SHP77 treated with DMSO at 0.1 percent for 48 hours (cell line): ENCODE data around the gene ADAMTSL2.

Experiments used
- DNase-seq: peaks from one replicate; lab custom pipeline; 2025; lab: John Stamatoyannopoulos, UW

ADAMTSL2 gene

DNA sequence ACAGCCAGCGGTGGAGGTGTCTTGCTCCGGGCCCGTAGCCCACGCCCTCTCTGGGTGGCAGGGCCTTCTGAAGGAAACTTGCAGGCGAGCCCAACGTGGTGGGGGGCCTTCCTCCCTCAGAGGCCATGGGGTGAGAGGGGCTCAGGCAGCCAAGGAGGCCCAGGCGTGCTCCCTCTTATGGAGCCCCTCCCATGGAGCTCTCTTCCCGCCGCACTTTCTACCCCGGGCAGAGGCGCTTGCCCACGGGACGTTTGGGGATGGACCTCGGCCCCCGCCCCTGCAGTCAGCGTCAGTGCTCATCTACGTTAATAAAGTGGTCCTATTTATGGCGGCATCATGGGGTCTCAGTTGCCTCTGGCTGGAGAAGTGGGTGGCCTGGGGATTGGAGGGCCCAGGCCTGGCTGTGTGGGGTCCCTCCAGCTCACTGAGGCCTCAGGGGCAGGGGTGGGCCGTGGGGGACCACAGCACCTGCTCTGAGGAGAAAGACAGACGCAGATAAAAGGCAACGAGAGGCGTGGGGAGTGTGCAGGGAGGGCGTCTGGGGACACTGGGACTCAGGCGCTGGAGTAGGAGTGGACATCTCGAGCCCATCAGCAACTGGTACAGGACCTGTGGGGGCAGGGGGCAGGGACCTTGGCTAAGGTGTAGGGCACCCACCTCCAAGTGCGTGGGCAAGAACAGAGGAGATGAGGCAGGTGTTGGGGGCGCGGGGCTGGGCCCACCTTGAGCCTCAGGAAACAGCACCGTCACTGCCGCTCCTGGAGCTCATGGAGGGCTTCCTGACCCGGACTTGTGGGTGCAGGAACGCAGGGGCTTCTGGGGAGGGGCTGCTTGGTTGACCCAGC lies 40.9 kb downstream of the ADAMTSL2 start:
- no peak for DNase-seq

DNA sequence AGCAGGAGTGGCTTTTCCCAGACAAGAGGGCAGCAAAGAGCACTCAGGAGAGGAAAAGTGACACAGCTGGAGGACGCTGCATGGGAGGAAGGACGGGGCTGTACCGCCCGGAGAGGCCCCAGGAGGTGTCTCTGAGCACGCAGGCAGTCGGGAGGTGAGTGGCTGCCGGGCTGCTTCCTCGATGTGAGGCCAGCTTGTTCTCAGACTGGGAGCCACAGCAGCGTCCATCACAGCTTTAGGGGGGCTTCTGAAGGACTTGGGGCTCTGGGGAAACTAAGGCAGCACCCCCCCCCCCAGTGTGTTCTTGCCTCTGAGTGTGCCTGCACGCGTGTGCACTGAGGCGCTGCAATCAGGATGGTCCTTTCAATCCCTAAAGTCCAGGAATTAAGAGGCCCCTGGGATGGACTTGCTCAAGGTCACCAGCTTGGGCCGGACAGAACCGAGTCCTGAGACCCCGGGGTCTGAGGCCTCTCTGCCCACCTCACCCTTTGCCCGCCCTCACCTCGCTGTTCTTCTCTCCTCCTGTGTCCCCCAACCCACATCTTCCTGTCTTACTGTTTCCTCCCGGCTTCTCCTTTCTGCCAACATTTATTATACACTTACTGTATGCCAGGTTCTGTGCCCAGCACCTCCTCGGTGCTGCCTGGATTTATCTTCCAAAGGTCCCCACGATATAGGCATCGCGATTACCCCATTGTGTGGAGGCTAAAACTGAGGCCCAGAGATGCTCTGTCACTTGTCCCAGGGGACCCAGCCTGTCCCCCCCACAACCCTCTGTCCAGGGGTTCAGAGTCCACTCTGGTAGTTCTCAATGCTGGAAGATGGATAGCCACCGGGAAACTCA lies 41.7 kb downstream of the ADAMTSL2 start:
- no peak for DNase-seq

DNA sequence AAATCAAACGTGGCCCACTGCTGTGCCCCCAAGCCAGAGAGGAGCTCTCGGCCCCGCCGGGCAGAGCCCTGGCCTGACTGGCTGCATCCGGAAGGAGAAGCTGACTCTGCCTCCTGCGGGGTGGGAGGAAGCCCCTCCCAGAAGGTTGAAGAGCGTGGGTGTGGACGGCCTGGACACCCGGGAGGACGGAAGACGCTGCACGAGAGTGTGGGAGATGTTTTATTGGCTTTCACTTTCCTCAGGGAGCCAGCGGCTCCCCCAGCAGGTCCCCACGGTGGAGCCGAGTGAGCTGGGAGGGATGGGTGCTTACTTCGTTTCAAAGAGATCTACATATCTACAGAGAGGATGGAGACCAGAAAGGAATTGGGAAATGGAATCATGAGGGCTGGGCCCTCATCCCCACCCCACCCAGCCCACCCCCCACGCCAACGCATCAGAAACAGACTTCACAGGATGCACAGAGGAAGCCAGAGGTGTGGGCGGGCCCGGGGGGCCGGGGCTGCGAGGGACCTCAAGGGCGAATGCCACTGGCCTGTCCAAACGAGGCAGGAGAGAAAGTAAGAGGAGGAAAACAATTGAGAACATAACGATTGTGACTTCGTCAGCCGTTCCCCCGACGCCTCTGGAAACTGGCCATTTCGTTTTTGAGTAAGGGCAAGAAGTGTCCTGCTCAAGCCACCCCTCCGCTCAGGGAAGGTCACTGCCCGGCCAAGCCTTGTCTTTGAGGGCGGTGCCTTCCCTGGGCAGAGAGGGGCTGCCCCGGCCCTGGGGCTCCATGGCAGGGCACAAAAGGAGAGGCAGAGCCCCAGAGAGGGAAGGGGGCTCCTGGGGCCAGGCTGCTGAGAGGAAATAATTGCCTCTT lies 42.6 kb downstream of the ADAMTSL2 start:
- no peak for DNase-seq

DNA sequence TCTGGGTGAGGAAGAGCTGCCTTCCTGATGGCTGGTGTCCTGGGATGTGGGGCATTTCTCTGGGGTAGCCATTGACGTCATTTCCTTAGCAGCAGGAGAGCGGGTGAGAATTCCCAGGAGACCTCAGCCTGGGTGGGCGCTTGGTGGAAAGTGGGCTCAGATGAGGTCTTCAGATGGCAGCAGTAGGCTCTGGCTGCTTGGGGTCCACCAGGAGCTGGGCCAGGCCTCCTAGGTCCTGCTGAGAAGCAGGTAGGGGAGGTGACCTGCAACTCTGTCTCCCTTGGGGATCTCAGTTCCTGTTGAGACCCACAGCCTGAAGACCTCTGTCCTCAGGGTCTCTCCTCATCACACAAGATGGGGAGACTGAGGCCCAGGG lies 43.2 kb downstream of the ADAMTSL2 start:
- DNase-seq: no peak

DNA sequence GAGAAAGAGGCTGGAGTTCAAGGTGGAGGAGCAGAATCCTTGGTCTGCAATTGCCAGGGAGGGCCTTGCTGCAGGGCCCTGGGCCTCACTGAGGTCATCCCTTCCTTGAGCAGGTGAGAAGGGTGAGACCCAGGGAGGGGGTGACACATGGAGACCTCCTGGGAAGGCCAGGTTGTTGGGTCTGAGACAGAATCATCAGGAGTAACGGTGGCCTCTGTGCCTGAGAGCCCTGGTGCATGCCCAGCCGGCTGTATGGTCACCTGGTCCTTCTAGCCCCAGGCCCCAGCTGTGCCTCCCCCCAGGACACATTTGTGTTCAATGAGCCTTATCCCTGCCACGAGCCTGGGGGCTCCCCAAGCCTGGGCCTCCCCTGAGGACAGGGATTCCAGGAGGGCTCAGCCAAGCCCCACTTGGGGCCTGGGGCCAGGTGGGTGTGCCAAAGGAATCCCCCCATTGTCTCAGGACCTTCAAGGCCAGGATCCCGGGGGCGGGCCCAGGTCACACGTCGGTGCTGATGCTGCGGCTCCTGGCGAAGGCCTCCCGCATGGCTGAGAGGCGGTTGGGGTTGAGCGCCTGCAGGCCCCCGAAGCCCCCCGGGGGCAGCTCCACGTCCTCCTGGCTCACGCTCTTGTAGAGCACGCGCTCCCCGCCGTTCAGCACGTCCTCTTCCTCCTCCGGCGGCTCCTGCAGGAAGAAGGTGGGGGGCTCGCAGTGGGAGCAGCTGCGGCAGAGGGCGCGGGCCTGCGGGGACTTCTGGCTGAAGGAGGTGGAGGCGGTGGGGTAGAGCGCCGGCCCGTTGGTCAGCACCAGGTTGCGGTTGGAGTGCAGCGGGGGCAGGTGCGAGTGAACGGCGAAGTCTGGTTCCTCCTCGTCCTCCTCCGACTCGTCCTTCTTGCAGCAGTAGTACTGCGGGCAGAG lies 44.3 kb downstream of the ADAMTSL2 start:
- DNase-seq: no peak

DNA sequence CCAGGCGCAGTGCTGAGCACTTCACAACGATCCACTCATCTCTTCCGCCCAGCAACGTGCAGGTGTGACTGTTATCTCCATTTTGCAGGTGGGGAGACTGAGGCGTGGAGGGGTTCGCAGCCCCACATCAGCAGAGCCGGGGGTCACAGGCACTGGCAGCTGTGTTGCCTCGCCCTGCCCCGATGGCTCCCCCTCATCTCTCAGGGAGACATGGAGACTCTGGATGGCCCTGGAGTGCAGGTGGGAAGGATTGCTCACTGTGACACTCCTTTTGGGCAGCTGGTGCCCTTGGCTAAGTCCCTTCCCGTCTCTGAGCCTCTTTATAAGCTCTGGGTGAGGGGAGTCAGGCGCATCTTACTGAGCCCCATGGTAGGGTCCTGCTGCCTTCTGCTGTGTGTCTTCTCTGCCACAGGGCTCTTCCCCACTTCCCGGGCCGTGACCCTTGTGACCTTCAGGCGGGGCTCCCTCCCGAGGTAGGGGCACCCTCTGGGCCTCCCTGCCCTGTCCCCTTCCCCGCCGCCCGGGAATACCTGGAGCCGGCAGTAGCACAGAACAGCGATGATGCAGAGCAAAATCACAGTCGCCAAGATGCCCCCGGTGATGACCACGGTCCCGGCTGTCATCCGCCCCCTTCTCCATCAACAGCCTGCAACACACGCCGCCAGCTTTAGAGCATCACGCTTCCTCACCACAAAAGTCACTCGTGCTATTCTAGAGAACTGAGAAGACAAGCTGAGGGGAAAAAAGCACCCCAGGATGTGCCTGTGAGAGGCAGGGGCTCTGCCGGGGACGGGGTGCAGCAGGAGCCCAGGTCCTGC lies 45.3 kb downstream of the ADAMTSL2 start:
- no peak for DNase-seq

DNA sequence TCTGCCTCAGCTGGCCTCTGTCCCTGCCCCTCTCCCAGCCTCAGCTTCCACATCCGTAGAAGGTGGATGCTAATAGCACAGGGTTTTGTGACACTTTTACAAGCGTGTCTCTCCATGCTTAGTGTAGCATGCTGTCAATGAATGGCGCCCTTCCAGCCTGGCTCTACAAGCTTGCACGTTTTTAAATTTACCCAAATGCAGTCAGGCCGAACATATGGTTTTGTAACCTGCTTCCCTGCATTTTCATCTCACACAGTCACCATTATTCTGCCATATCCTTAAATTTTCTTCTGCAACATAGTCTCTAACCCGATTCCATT lies 45.9 kb downstream of the ADAMTSL2 start:
- no peak for DNase-seq

DNA sequence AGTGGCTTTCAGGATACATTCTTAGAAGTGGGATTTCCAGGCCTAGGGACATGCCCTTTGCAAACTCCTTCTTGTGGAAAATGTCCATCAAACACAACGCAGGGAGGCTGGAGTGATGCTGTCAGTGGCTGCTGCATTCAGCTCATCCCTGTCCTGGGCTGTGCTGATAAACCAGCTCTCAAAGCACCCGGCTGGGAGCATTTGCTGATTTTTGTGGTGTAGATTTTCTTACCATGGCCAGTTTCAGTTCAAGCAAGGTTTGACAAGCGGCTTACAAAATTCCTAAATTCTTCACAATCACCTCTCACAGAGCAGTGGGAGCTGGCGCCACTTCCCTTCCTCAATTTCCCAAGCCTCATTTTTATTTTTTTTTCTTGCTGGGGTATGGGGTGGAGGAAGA lies 46.5 kb downstream of the ADAMTSL2 start:
- DNase-seq: no peak

DNA sequence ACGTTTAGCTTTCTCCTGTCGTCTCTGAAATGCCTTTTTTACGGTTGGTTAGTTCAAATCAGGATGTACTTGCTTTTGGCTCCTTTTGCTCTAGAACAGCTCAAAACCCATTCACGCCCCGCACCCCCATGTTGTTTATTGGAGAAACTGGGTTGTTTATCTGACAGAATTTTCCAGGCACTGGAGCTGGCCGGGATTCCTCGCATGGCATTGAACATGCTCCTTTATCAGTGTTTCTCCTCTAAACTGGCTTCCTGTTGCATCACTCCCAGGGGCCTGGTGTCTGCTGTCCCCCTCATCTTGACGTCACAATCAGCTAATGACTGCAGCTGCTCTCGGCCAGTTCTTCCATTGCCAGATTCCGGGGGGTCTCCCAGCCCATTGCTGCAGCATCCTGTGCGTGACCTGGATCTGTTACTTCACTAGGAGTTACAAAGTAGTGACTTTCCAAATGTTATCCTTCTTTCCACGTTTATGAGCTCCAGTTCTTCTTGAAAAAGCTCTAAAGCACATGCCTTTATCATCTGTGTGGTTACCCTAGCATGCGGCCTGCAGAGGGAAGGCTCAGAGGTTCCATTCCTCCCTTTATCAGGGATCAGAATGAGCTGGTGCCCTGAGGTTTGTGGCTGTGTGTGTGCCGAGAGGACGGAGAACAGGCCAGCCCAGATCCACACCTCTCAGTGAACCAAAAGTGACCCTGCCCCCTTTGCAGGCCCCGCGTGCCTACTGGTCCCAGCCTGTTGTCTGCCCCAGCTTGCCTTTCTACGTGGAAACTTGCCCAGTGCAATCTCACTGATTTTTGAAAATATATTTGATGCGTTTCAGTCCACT lies 47.2 kb downstream of the ADAMTSL2 start:
- DNase-seq: no peak

DNA sequence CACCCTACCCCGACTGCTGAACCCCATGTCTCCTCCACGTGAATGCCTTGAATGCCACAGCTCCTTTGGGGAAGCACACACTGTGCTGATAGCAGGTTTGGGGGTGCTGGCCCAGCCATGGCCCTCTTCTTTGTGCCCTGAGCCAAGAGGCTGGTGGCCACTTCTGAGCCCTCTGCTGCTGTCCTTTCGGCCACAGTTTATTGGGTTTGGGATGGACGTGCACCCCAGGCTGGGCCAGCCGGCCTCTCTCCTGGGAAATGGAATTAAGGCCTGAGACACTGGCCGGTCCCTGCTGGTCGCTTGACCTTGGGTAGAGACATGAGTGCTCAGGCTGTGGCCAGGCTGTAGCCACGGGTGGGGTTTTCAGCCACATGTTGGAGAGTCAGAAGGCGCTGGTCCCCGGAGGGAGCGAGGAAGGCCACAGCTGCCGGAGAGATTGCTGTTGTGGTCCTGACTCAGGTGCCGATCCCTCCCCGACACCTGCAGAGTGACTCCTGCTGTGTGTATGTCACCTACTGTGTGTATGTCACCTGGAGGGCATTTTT lies 48.1 kb downstream of the ADAMTSL2 start:
- no peak for DNase-seq

DNA sequence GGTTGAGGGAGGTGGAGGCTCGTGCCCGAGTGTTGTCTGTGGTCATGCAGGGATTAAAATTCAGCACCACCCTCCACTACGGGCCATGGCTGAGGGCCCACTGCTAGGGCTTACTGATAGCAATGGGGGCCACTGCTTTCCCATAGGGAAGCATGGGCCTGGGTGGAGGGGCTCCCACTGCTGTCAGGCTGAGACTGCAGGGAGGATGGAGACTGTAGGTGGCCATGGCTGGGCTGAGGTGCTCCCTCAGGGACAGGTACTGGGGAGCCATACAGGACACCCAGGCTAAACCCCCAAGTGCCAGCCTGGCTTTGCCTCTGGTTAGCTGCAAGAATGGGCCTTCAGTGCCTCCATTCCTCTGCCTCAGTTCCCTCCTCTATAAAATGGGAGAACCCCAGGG lies 48.6 kb downstream of the ADAMTSL2 start:
- no peak for DNase-seq

DNA sequence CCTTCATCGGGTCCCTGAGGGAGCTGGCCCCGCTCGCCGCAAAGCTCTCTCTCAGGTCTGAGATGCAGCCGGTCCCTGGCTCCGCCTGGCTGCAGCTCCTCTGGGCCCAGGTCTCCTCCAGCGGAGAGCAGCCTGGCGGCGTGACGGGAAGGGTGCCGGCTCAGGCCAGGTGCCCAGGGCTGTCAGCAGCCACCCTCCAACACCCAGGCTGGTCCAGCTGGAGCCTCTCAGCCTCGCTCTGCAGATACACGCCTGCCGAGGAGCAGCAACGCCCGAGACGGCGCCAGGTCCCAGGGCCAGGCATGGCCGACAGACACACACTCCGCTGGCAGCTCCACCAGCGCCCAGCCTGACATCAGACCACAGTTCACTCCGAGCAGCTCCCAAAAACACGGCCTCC lies 49.1 kb downstream of the ADAMTSL2 start:
- peak; percentile 20 for DNase-seq

DNA sequence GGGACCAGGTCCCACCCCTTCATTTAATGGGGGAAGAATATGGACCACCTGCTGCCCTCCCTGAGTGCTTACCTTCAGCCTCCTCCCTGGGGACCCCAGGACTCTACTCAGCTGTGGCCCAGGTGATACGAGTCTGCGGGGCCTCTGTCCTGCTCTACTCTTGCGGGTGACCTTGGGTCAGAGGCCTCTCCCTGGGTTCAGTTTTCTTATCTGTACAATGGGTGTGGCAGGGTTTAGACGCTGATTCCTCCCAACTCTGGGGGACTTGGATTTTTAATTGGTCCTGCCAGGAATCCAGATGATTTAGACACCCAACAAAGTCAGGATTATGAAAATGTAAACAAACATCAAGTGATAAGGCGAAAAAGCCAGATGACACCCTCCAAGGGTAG lies 49.7 kb downstream of the ADAMTSL2 start:
- DNase-seq: no peak

DNA sequence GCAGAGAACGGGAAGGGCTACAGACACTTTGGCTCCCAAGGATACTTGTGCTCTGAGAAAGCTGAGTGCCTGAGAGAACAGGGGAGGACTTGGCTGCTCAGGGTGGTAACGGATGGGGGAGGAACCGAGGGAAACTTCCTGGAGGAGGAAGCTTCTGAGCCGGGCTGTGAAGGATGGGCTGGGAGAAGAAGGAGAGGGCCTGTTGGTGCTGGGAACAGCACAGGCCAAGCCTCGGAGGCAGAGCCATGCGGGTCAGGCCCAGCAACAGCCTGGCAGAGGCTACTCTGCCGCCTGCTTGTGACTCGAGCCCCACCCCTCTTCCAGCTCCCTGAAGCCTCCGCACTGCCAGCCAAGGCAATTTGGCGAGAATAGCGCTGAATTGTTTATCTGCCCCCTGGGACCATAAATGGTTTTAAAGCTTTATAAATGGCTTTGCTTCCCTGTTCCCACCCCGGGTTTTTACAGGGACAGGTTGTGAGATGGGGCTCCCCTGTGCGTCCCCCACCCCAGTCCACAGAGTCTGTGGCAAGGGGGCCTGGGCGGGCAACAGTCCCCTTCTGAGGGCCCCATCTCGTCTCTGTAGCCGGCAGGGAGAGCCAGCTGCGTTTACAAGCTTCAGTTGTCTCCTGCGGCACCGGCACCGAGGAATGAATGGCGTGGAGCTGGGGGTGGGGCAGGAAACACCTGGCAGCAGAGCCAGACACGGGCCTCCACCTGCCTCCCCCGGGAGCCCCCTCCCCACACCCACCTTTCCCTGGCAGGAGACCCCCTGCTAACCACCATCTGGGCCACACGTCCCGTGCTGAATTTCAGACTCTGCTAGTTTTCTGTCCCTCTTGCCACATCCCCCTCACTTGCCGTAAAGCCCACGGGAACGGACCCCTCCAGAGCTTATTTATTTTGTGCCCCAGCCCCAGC lies 50.3 kb downstream of the ADAMTSL2 start:
- DNase-seq: peak; percentile 46

DNA sequence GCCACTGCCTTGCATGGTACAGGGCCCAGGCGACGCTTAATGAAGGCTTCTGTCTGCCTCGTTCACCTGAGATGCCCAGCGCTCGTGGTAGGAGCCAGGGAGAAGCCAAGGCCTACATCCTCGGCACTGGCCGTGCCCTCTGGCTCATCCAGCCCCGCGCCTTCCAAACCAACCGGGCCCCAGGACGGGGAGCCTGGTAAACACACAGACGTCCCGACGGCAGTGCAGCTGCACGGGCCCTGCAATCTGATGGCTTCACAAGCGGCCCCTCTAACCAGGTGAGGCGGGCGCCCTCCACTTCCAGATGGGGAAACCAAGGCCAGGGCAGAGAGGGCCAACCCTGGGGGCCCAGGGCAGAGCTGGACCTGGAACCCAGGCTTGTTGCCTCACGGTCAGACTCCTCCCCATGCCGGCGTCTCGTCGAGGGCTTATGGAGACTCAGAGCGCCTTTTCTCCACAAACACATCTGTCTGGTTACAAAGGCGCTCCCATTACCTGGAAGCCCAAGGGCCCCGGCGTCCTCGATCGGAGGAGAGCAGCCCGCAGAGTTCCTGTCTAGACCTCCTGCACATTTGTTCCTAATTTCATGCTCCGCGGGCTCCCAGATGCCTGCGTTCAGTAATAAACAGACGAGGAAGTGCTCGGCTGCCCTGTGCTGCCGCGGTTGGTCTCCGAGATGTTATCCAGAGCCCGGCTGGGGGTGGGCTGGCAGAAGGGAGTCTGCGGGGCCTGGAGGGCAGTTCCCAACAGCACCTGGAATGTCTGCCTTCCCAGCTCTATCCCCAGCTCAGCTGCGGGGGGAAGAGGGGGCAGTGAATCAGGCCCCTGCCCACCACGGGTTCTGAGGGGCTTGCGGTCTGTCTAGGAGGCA lies 51.2 kb downstream of the ADAMTSL2 start:
- DNase-seq: no peak

DNA sequence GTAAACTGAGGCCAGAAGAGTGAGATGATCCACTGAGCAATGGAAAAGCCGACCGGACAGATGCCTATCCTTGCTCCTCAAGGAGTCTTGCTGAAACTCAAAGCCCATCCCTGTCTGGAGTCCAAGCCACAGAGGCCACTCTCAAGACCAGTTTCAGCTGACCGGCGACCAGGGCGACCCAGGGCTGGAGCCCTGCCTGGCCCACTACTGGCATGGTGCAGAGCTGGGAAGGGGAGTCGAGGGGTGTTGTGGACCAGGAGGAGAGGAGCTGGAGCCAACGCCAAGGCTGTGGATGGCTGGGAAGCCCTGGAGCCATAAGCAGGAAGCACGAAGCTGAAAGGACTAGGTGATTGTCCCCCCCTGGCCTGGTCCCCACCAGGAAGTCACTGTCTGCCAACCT lies 52.5 kb downstream of the ADAMTSL2 start:
- no peak for DNase-seq

DNA sequence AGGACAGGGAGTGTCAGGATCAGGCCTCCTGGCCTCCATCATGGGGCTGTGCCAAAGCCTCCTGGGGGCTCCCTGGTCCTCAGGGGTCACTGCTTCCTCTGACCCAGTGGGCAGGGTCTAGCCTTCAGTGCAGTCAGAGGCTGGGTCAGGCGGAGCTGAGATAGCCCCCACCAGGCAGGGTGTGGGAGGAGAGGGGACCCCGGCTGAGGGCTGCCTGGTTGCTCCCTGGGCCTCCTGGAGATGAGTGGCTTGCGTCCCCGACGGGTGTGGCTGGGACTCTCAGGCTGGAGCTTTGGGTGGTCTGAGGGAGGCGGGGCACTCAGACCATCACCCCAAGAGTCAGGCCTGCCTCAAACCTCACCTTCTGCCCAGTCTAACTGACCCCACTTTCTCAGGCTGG lies 53.0 kb downstream of the ADAMTSL2 start:
- DNase-seq: no peak
